Measurements from ENCODE around the gene MAOB.
"Not testable (repeated sequence)": the region's sequence is repeated elsewhere in the genome, so short reads cannot be mapped to it uniquely, and the experiment has no call there.

The MAOB gene

GRCh38 chrX:43750248-43750676 is 132.0 kb downstream of the MAOB start:
- peak in 1 of 2 experiments; percentile 30 for DNase-seq

DNA sequence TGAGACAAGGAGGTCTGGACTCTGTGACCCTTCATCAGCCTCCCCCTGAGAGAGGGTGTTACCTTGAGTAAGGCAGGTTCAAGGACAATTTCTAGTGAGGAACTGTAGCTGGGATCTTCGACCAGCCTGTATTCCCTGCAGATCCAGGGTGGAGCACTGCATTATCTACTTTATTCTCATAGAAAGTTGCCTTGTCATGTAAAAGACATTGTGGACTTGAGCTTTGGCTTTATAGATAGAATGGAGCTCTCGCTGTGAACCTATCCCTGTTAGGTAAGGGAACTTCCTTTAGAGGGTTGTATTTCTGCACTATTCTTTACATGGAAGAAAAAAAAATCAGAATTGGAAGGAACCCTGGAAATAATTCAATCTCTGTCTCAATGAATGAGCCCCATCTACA is 134.8 kb downstream of the MAOB start:
- DNase-seq, result no peak

GRCh38 chrX:43745938-43746721 is 136.1 kb downstream of the MAOB start:
- no peak for DNase-seq

DNA sequence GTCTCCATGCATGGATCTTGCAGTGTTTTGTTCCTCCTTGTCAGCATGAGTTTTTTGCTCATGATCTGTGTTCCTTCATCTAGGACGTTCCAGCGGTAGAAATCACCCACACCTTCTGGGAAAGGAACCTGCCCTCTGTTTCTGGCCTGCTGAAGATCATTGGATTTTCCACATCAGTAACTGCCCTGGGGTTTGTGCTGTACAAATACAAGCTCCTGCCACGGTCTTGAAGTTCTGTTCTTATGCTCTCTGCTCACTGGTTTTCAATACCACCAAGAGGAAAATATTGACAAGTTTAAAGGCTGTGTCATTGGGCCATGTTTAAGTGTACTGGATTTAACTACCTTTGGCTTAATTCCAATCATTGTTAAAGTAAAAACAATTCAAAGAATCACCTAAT is 138.0 kb downstream of the MAOB start:
- no peak for DNase-seq

- DNase-seq, result no peak
These were observed 139.0 kb downstream of the MAOB start for GRCh38 chrX:43743100-43743822.

- no peak for DNase-seq
These were observed 140.2 kb downstream of the MAOB start for GRCh38 chrX:43741843-43742573.

- DNase-seq, result no peak
These were observed 146.3 kb downstream of the MAOB start for GRCh38 chrX:43735957-43736356.

DNA sequence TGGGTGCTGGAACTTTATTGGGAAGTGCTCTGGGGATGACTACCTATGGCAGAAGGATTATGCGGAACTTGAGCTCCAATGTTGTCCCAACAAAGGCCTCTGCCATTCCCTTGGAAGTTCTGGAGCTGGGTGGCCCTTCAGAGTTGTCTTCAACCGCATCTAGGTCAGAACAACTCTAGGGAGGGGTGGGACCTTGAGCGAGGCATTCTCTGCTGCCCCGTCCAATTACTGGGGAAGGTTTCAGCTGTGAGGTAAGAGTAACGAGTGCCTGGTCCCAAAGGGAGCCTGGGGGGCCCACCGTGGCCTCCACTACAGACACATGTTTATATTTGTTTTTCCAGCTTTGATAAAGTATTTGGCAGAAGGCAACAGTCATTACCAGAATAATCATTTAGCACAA is 146.7 kb downstream of the MAOB start:
- no peak for DNase-seq

- no peak for DNase-seq
These were observed 147.8 kb downstream of the MAOB start for GRCh38 chrX:43734444-43734843.

GRCh38 chrX:43733699-43734098 is 148.6 kb downstream of the MAOB start:
- DNase-seq, result no peak

GRCh38 chrX:43731086-43731485 is 151.2 kb downstream of the MAOB start:
- no peak for DNase-seq

DNA sequence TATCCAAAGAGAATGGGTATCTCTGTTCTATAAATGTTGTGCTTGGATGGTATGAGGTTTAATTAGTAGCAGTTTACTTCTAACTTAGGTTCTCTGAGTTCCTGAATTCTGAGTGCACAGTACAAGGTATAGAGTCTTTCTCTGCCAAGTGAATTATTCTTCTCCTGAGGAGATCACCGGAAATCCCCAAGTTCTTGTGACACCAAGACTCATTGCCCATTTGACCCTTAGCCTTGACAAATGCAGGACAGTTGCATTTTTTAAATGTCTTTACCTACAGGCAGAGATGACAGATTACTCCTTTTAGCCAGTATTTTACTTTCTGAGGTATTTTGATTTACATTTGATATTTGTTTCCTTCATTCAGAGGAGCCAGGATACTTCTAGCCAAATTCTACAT is 153.3 kb downstream of the MAOB start:
- no peak for DNase-seq

DNA sequence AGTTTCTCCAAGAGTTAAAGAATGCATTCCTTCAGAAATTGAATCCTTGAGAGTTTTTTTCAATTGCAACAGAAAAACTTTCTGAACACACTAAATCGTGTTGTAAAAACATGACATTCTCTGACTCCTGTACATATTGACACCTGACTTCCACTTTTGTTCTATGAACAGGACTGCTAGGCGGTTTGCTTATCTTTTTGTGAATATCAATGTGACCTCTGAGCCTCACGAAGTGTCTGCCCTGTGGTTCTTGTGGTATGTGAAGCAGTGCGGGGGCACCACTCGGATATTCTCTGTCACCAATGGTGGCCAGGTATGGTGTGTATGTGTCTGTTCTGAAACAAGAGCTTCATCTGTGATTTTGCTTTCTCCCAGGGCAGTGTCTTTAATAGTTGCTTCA is 154.2 kb downstream of the MAOB start:
- DNase-seq, result no peak

DNA sequence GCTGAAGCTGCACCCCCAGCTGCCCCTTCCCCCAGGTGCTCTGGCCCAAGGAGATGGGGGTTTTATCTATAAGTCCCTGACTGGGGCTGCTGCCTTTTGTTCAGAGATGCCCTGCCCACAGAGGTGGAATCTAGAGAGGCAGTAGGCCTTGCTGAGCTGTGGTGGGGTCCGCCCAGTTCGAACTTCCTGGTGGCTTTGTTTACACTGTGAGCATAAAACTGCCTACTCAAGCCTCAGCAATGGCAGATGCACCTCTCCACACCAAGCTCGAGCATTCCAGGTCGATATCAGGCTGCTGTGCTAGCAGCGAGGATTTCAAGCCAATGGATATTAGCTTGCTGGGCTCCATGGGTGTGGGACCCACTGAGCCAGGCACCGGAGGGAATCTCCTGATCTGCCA is 155.0 kb downstream of the MAOB start:
- not testable (repeated sequence) for DNase-seq

GRCh38 chrX:43725227-43725626 is 157.0 kb downstream of the MAOB start:
- not testable (repeated sequence) for DNase-seq

- no peak for DNase-seq
These were observed 161.3 kb downstream of the MAOB start for GRCh38 chrX:43720961-43721360.

GRCh38 chrX:43720082-43720481 is 162.2 kb downstream of the MAOB start:
- DNase-seq, result peak; percentile 13 to 42

DNA sequence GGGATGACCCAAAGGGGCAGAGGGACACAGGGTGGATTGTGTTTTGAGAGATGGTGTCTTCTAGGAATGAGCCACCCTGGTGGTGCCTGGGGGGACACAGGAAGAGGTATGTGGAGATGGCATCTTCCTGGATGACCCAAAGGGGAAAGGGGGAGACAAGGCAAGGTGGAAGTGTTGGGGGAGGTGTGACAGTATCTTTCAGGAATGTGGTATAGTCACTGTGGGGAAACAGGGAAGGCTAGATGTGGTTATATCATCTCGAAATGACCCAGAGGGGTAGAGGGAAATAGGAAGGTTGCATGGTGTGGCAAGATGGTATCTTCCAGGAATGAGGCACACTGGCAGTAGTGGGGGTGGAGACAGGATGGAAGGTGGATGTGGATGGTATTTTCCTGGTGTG is 163.3 kb downstream of the MAOB start:
- DNase-seq, result peak; percentile 23 to 62

DNA sequence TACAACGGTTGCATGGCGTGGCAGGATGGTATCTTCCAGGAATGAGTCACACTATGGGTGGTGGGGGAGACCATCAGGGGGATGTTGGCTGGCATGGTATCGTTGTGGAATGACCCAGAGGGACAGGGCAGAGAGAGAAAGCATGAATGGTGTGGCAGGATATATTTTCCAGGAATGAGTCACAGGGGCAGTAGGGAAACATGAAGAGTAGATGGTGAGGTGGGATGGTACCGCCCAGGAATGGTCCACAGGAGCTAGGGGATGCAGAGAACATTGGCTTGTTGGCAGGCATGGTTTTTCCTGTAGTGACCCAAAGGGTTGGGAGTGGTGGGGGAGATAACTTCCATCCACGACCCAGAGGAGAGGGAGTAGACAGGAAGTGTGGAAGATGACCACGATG is 163.7 kb downstream of the MAOB start:
- DNase-seq, result no peak

DNA sequence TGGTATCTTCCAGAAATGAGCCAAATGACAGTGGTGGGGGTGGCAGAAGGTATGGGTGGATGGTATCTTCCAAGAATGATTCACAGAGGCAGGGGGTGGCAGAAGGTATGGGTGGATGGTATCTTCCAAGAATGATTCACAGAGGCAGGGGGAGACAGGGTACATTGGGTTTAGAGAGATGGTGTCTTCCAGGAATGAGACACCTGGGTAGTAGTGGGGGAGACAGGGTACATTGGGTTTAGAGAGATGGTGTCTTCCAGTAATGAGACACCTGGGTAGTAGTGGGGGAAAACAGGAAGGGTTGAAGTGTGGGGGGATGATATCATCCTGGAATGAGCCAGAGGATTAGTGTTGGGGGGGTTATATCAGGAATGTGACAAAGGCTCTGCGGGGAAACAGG is 164.2 kb downstream of the MAOB start:
- DNase-seq, result no peak

- no peak for DNase-seq
These were observed 165.1 kb downstream of the MAOB start for GRCh38 chrX:43717161-43717560.

- DNase-seq, result no peak
These were observed 165.6 kb downstream of the MAOB start for GRCh38 chrX:43716696-43717095.

Data from NCI-H1930 (cell line).